HepG2 (cell line): ENCODE data around the gene LRRC8D. TPM values are rescaled to one million over a fixed set of nuclear protein-coding genes. Genes with fewer than 3 reads are reported as not detected.

Source experiments
- AHDC1 ChIP-seq: sonication (generic); formaldehyde crosslinking; IDR thresholded peaks from 2 replicates; pipeline ENCODE4 v1.5.1; 2020; ENCODE audit warnings: mild to moderate bottlenecking, missing genetic modification reagents, borderline replicate concordance
- ARID5B ChIP-seq: IDR thresholded peaks from 2 replicates; pipeline ENCODE4 v1.4.0; 2020; ENCODE audit warnings: mild to moderate bottlenecking, missing genetic modification reagents
- CBFB ChIP-seq: sonication (generic); formaldehyde crosslinking; IDR thresholded peaks from 2 replicates; pipeline ENCODE4 v1.4.0; 2020; ENCODE audit warnings: missing genetic modification reagents
- HMG20B ChIP-seq: conservative IDR thresholded peaks from 2 replicates; pipeline ENCODE4 v1.6.1; 2016; ENCODE audit warnings: missing genetic modification reagents, missing compliant biosample characterization
- IKZF1 ChIP-seq: fragments of 450-650 bp; IDR thresholded peaks from 2 replicates; pipeline ENCODE4 v1.7.1; 2016
- JUNB ChIP-seq: sonication (generic); formaldehyde crosslinking; IDR thresholded peaks from 2 replicates; pipeline ENCODE4 v1.8.0; 2022; ENCODE audit warnings: missing genetic modification reagents, mild to moderate bottlenecking, borderline replicate concordance
- KLF9 ChIP-seq: IDR thresholded peaks from 2 replicates; pipeline ENCODE4 v1.6.1; 2016; ENCODE audit warnings: low read depth
- MIXL1 ChIP-seq: IDR thresholded peaks from 2 replicates; pipeline ENCODE4 v1.6.1; 2016
- MNT ChIP-seq: fragments of 450-650 bp; IDR thresholded peaks from 2 replicates; pipeline ENCODE4 v1.6.1; 2016
- NFATC3 ChIP-seq: sonication (generic); formaldehyde crosslinking; IDR thresholded peaks from 2 replicates; pipeline ENCODE4 v1.5.1; 2020; ENCODE audit warnings: mild to moderate bottlenecking, missing genetic modification reagents
- NR2C2 ChIP-seq: sonication (generic); formaldehyde crosslinking; IDR thresholded peaks from 2 replicates; pipeline ENCODE4 v1.4.0; 2020; ENCODE audit warnings: missing genetic modification reagents, mild to moderate bottlenecking, moderate library complexity, borderline replicate concordance
- PBX2 ChIP-seq: IDR thresholded peaks from 2 replicates; pipeline ENCODE4 v1.6.1; 2016; ENCODE audit warnings: control low read depth
- RAD21 ChIP-seq: fragments of 450-650 bp; formaldehyde crosslinking; IDR thresholded peaks from 2 replicates; pipeline ENCODE4 v1.5.0; 2020; ENCODE audit warnings: mild to moderate bottlenecking
- TBL1XR1 ChIP-seq: fragments of 150-350 bp; IDR thresholded peaks from 2 replicates; pipeline ENCODE4 v1.6.1; 2014; ENCODE audit warnings: borderline replicate concordance, low read length; ENCODE audit not compliant: partially characterized antibody
- ZKSCAN8 ChIP-seq: IDR thresholded peaks from 2 replicates; pipeline ENCODE4 v1.6.1; 2016; ENCODE audit warnings: borderline replicate concordance, missing genetic modification reagents, missing compliant biosample characterization
- ZNF513 ChIP-seq: sonication (generic); formaldehyde crosslinking; conservative IDR thresholded peaks from 2 replicates; pipeline ENCODE4 v1.5.0; 2020; ENCODE audit warnings: missing genetic modification reagents
- ZNF546 ChIP-seq: sonication (generic); formaldehyde crosslinking; conservative IDR thresholded peaks from 2 replicates; pipeline ENCODE4 v1.8.1; 2023; ENCODE audit warnings: mild to moderate bottlenecking, missing genetic modification reagents
- polyA plus RNA-seq, 8 experiments: library from polyadenylated mRNA; depleted of rRNA in 3 of 8; stranded (reverse) in 7 of 8; unstranded in 1 of 8; fragments of >200 nt; fragmentation: Illumina TruSeq in 4 of 8; extraction: Trizol in 4 of 8; gene quantifications; 2 replicates each; pipeline versions ENCODE4 v1.2.1 to v1.2.3, GENCODE V29; 2011 to 2016; ENCODE audit warnings: low read depth in 4 of 8, missing spikeins in 1 of 8, mixed read lengths in 1 of 8; ENCODE audit not compliant: insufficient read depth in 1 of 8
- total RNA-seq, 5 experiments: library from RNA; depleted of rRNA; stranded (reverse); fragments of >200 nt; fragmentation: Illumina TruSeq; extraction: Trizol; gene quantifications; 2 replicates each; pipeline ENCODE4 v1.2.3, GENCODE V29; 2016; ENCODE audit warnings: low read depth in 1 of 5

LRRC8D gene
- total and polyA plus RNA-seq, 2 of the 13 experiments (the other 11 are each of a cell fraction or from before 2014, with no cell fraction given): 29.9 to 45.5 TPM

GRCh38 chr1:89826594-89826993, 5.8 kb downstream of the LRRC8D start (continued):
- peak; percentile 82 for TF ChIP-seq AHDC1 (CRISPR knock-in tag)
- TF ChIP-seq ZNF513 (CRISPR knock-in tag): no peak
- peak; percentile 96 for TF ChIP-seq CBFB (CRISPR knock-in tag)
- peak; percentile 45; the same call in 1 of the 2 replicates for TF ChIP-seq NR2C2
- TF ChIP-seq HMG20B (CRISPR knock-in tag): peak; percentile 62
- TF ChIP-seq IKZF1: no peak
- TF ChIP-seq TBL1XR1: no peak
- no peak for TF ChIP-seq MNT
- TF ChIP-seq NFATC3 (CRISPR knock-in tag): no peak
- TF ChIP-seq ARID5B (CRISPR knock-in tag): peak; percentile 94
- TF ChIP-seq JUNB: peak; percentile 44; the same call in 1 of the 2 replicates
- TF ChIP-seq RAD21 (CRISPR knock-in tag): no peak
- no peak for TF ChIP-seq ZNF546
- no peak for TF ChIP-seq PBX2 (CRISPR knock-in tag)
- TF ChIP-seq ZKSCAN8 (CRISPR knock-in tag): peak; percentile 31; the same call in 1 of the 2 replicates
- peak; percentile 56; the same call in 1 of the 2 replicates for TF ChIP-seq MIXL1 (CRISPR knock-in tag)
- TF ChIP-seq KLF9: no peak
